Gastroesophageal sphincter (tissue), 4 donors: ENCODE data around the gene IKZF4. TPM values are rescaled to one million over a fixed set of nuclear protein-coding genes. Genes with fewer than 3 reads are reported as not detected.

ENCODE experiments used
- ATAC-seq: fragments of 150-250 bp; one replicate; pipeline ENCODE4 v1.9.1; 2016; ENCODE audit warnings: mild to moderate bottlenecking, moderate library complexity
- H3K27ac ChIP-seq, 4 donors: fragments of 200-600 bp; sonication (generic) in 3 of 4; 1 replicate in 3 of 4; 2 replicates in 1 of 4; pipeline ENCODE4 v1.5.1; 2016 to 2019
- H3K27me3 ChIP-seq: fragments of 200-600 bp; sonication (generic); one replicate; pipeline ENCODE4 v1.5.1; 2019
- H3K36me3 ChIP-seq, 2 donors: fragments of 200-600 bp; sonication (generic); one replicate each; pipeline ENCODE4 v1.5.1; 2019; ENCODE audit warnings: control low read depth in 1 of 2
- H3K4me1 ChIP-seq, 3 donors: fragments of 200-600 bp; sonication (generic); 1 replicate in 2 of 3; 2 replicates in 1 of 3; pipeline ENCODE4 v1.5.1; 2016 to 2019; ENCODE audit warnings: control low read depth in 2 of 3
- H3K4me3 ChIP-seq, 2 donors: fragments of 200-600 bp; sonication (generic); one replicate each; pipeline ENCODE4 v1.5.1; 2019; ENCODE audit warnings: mild to moderate bottlenecking in 1 of 2, moderate library complexity in 1 of 2
- H3K9me3 ChIP-seq, 3 donors: fragments of 200-600 bp; sonication (generic); one replicate each; pipeline ENCODE4 v1.5.1; 2017 to 2019; ENCODE audit warnings: control low read depth in 2 of 3
- CTCF ChIP-seq, 4 experiments: fragments of 200-600 bp in 2 of 4; fragments of 450-650 bp in 2 of 4; sonication (generic) in 1 of 4; IDR thresholded peaks; one replicate each; pipeline ENCODE4 v1.5.1; 2017 to 2019; ENCODE audit warnings: antibody characterized with exemption in 4 of 4, mild to moderate bottlenecking in 2 of 4, moderate library complexity in 2 of 4
- EP300 ChIP-seq: sonication (generic); formaldehyde crosslinking; IDR thresholded peaks from one replicate; pipeline ENCODE4 v1.6.1; 2017; ENCODE audit warnings: antibody characterized with exemption, mild to moderate bottlenecking
- POLR2A ChIP-seq, 2 donors: fragments of 450-650 bp; IDR thresholded peaks; one replicate each; pipeline ENCODE4 v1.6.1; 2017; ENCODE audit warnings: antibody characterized with exemption in 2 of 2, mild to moderate bottlenecking in 2 of 2, moderate library complexity in 1 of 2
- POLR2AphosphoS5 ChIP-seq: sonication (generic); formaldehyde crosslinking; IDR thresholded peaks from one replicate; pipeline ENCODE4 v1.6.1; 2017; ENCODE audit warnings: antibody characterized with exemption
- WGBS, 2 donors: methylation state at CpG; one replicate each; pipeline ENCODE4 v1.1.5; 2018; ENCODE audit warnings: low coverage in 1 of 2; 5-methylcytosine and 5-hydroxymethylcytosine counted together
- total RNA-seq, 4 donors: library from RNA; depleted of rRNA; stranded (reverse); fragments of >200 nt; gene quantifications; one replicate each; pipeline ENCODE4 v1.1.0, GENCODE V29; 2016

Gene IKZF4
- total RNA-seq, 4 donors from 2014 or later: 5.1 to 7.3 (median 6.5) TPM

- Histone ChIP-seq H3K4me3 (no peak overlapping the region), H3K27ac (no peak overlapping the region), H3K36me3 (peaks cover 0 to 30% of the 10 kb centered on the region in 2 donors), H3K9me3 (no peaks in the 10 kb centered on the region), H3K27me3 (no peaks in the 10 kb centered on the region), H3K4me1 (peaks cover 0 to 6% (median 0%) of the 10 kb centered on the region in 3 donors)
- no peak for ATAC-seq
- TF ChIP-seq CTCF (IDR thresholded peaks at IDR 0.05): no peak
- 60% methylated on average over 1 of the region's 5 CpGs; no CpG with 5 or more reads in 1 of the 2 donors for WGBS, 2 donors
Observed at GRCh38 chr12:56013482-56013881, 7.4 kb upstream of the IKZF4 start.

GRCh38 chr12:56014205-56014604 lies 6.6 kb upstream of the IKZF4 start:
- Histone ChIP-seq H3K9me3 (no peaks in the 10 kb centered on the region), H3K27me3 (no peaks in the 10 kb centered on the region), H3K4me1 (no peaks in the 10 kb centered on the region), H3K4me3 (no peak overlapping the region), H3K36me3 (peaks cover 0 to 37% of the 10 kb centered on the region in 2 donors), H3K27ac (no peak overlapping the region)
- TF ChIP-seq POLR2A (IDR thresholded peaks at IDR 0.05): no peak
- no peak for TF ChIP-seq POLR2AphosphoS5
- TF ChIP-seq EP300: no peak
- TF ChIP-seq CTCF (IDR thresholded peaks at IDR 0.05): no peak
- WGBS, 2 donors: 33 to 36% methylated on average over 2 of the region's 2 CpGs
- no peak for ATAC-seq

- no peak for TF ChIP-seq POLR2A (IDR thresholded peaks at IDR 0.05)
- Histone ChIP-seq H3K4me1 (peaks cover 0 to 28% (median 6%) of the 10 kb centered on the region in 3 donors), H3K27ac (no peak overlapping the region), H3K4me3 (no peak overlapping the region), H3K36me3 (peaks cover 0 to 27% of the 10 kb centered on the region in 2 donors), H3K27me3 (no peaks in the 10 kb centered on the region), H3K9me3 (no peaks in the 10 kb centered on the region)
- WGBS, 2 donors: 50% methylated on average over 1 of the region's 4 CpGs; no CpG with 5 or more reads in 1 of the 2 donors
- ATAC-seq: no peak
Observed at GRCh38 chr12:56017181-56017580, 3.7 kb upstream of the IKZF4 start.

GRCh38 chr12:56018356-56018755 lies 2.5 kb upstream of the IKZF4 start:
- ATAC-seq: no peak
- H3K4me3 ChIP-seq: no peak overlapping the region
- no peaks in the 10 kb centered on the region for H3K27me3 ChIP-seq
- peaks cover 0 to 19% of the 10 kb centered on the region in 2 donors for H3K36me3 ChIP-seq
- TF ChIP-seq POLR2A (IDR thresholded peaks at IDR 0.05) (no peak), CTCF (IDR thresholded peaks at IDR 0.05) (no peak), EP300 (no peak), POLR2AphosphoS5 (no peak)
- H3K9me3 ChIP-seq: no peaks in the 10 kb centered on the region
- H3K27ac ChIP-seq: no peak overlapping the region
- WGBS, 2 donors: 100% methylated on average over 1 of the region's 1 CpG; no CpG with 5 or more reads in 1 of the 2 donors
- H3K4me1 ChIP-seq: peaks cover 0 to 33% (median 6%) of the 10 kb centered on the region in 3 donors

GRCh38 chr12:56021889-56022497 lies 1.1 kb downstream of the IKZF4 start:
- H3K9me3 ChIP-seq: no peaks in the 10 kb centered on the region
- H3K4me3 ChIP-seq: peak overlapping the region in 1 of 2 donors; percentile 37
- peaks cover 0 to 39% of the 10 kb centered on the region in 2 donors for H3K36me3 ChIP-seq
- peaks cover 0 to 36% (median 6%) of the 10 kb centered on the region in 3 donors for H3K4me1 ChIP-seq
- no peaks in the 10 kb centered on the region for H3K27me3 ChIP-seq
- no peak for TF ChIP-seq POLR2A (IDR thresholded peaks at IDR 0.05)
- TF ChIP-seq CTCF (IDR thresholded peaks at IDR 0.05): no peak
- TF ChIP-seq EP300: no peak
- no peak for TF ChIP-seq POLR2AphosphoS5
- H3K27ac ChIP-seq: peak overlapping the region in 3 of 4 donors; percentile 83 to 88 (median 83)
- no peak for ATAC-seq
- 17% methylated on average over 1 of the region's 2 CpGs; no CpG with 5 or more reads in 1 of the 2 donors for WGBS, 2 donors
